ENCODE data around the gene NOTCH1.

NOTCH1 gene

GRCh38 chr9:136488247-136489214 lies 57.3 kb downstream of the NOTCH1 start:
- DNase-seq (ENCODE audit: low read depth in 1 of 2, low spot score in 1 of 2), result peak in 1 of 2 experiments; percentile 45
- TF ChIP-seq CTCF (IDR thresholded peaks at IDR 0.05; ENCODE audit: insufficient read depth, low read length) (peak; percentile 98), SPI1 (IDR thresholded peaks at IDR 0.05; ENCODE audit: borderline replicate concordance, low read depth) (no peak)
- Histone ChIP-seq H3K27me3 (ENCODE audit: insufficient read depth, poor library complexity, severe bottlenecking) (no peaks in the 10 kb centered on the region), H3K4me3 (replicated peaks; ENCODE audit: insufficient read depth, low read length) (no peak overlapping the region), H3K27ac (replicated peaks) (no peak overlapping the region)

- Histone ChIP-seq H3K27ac (replicated peaks) (no peak overlapping the region), H3K4me3 (replicated peaks; ENCODE audit: insufficient read depth, low read length) (no peak overlapping the region), H3K27me3 (ENCODE audit: insufficient read depth, poor library complexity, severe bottlenecking) (no peaks in the 10 kb centered on the region)
- no peak for DNase-seq (ENCODE audit: low read depth in 1 of 2, low spot score in 1 of 2)
- TF ChIP-seq SPI1 (IDR thresholded peaks at IDR 0.05; ENCODE audit: borderline replicate concordance, low read depth), result no peak
- no peak for TF ChIP-seq CTCF (IDR thresholded peaks at IDR 0.05; ENCODE audit: insufficient read depth, low read length)
- no peak for TF ChIP-seq POLR2AphosphoS5 (IDR thresholded peaks at IDR 0.05; ENCODE audit: low read depth)
- TF ChIP-seq REST (IDR thresholded peaks at IDR 0.05; ENCODE audit: insufficient replicate concordance, low read depth), result no peak
- TF ChIP-seq GABPA (IDR thresholded peaks at IDR 0.05; ENCODE audit: low read depth), result no peak
Observed at GRCh38 chr9:136487672-136488071, 58.2 kb downstream of the NOTCH1 start.

- H3K27ac ChIP-seq (replicated peaks), result no peak overlapping the region
- H3K4me3 ChIP-seq (replicated peaks; ENCODE audit: insufficient read depth, low read length), result no peak overlapping the region
- no peaks in the 10 kb centered on the region for H3K27me3 ChIP-seq (ENCODE audit: insufficient read depth, poor library complexity, severe bottlenecking)
- DNase-seq (ENCODE audit: low read depth in 1 of 2, low spot score in 1 of 2), result no peak
- TF ChIP-seq REST (IDR thresholded peaks at IDR 0.05; ENCODE audit: insufficient replicate concordance, low read depth) (no peak), SPI1 (IDR thresholded peaks at IDR 0.05; ENCODE audit: borderline replicate concordance, low read depth) (no peak), GABPA (IDR thresholded peaks at IDR 0.05; ENCODE audit: low read depth) (no peak), CTCF (IDR thresholded peaks at IDR 0.05; ENCODE audit: insufficient read depth, low read length) (no peak), POLR2AphosphoS5 (IDR thresholded peaks at IDR 0.05; ENCODE audit: low read depth) (no peak)
Observed at GRCh38 chr9:136486823-136487620, 58.8 kb downstream of the NOTCH1 start.

Measured in HL-60 (cell line).